ENCODE data around the gene ZFP28. TPM values are rescaled to one million over a fixed set of nuclear protein-coding genes. Genes with fewer than 3 reads are reported as not detected.

Gene ZFP28
- total RNA-seq, 2 donors from 2014 or later = 3.8 to 5.0 TPM

GRCh38 chr19:56573914-56574313 is 35.2 kb downstream of the ZFP28 start:
- peaks cover 58 to 59% of the 10 kb centered on the region in 2 donors for H3K9me3 Mint-ChIP-seq
- ATAC-seq = no peak

GRCh38 chr19:56577719-56578602 is 39.2 kb downstream of the ZFP28 start:
- DNase-seq (ENCODE audit: low spot score in 2 of 2) (no peak), ATAC-seq (no peak)
- Mint-ChIP-seq H3K27ac (no peak overlapping the region), H3K36me3 (peaks cover 81 to 84% of the 10 kb centered on the region in 2 donors), H3K9me3 (peaks cover 59 to 65% of the 10 kb centered on the region in 2 donors)

More at GRCh38 chr19:56573914-56574313, 35.2 kb downstream of the ZFP28 start:
- Mint-ChIP-seq H3K27ac (no peak overlapping the region), H3K36me3 (peaks cover 85 to 90% of the 10 kb centered on the region in 2 donors)
- no peak for DNase-seq (ENCODE audit: low spot score in 2 of 2)

- H3K27ac Mint-ChIP-seq = peak overlapping the region; percentile 44 to 82
- peaks cover 34 to 58% of the 10 kb centered on the region in 2 donors for H3K36me3 Mint-ChIP-seq
- peaks cover 16 to 48% of the 10 kb centered on the region in 2 donors for H3K9me3 Mint-ChIP-seq
- DNase-seq (ENCODE audit: low spot score in 2 of 2) = no peak
- ATAC-seq = no peak
Observed at GRCh38 chr19:56594446-56594782, 55.7 kb downstream of the ZFP28 start.

GRCh38 chr19:56594783-56595547 is 56.2 kb downstream of the ZFP28 start, which contains the start of gene ZNF71:
ZNF71 (plus strand) TSS chr19:56595302; CDS start chr19:56601559, 6,257 bp downstream.
- DNase-seq (ENCODE audit: low spot score in 2 of 2) = peak; percentile 84 to 86
- peaks cover 16 to 48% of the 10 kb centered on the region in 2 donors for H3K9me3 Mint-ChIP-seq
- ATAC-seq = peak; percentile 92 to 95
- peaks cover 34 to 59% of the 10 kb centered on the region in 2 donors for H3K36me3 Mint-ChIP-seq
- peak within 1 kb of the TSS; percentile 82 to 95 for H3K27ac Mint-ChIP-seq

- Mint-ChIP-seq H3K9me3 (peaks cover 13 to 46% of the 10 kb centered on the region in 2 donors), H3K27ac (peak overlapping the region; percentile 82 to 95), H3K36me3 (peaks cover 36 to 57% of the 10 kb centered on the region in 2 donors)
- DNase-seq (ENCODE audit: low spot score in 2 of 2) (no peak), ATAC-seq (peak; percentile 55 to 59)
Observed at GRCh38 chr19:56595548-56595899, 56.8 kb downstream of the ZFP28 start.

- Mint-ChIP-seq H3K36me3 (peaks cover 48 to 66% of the 10 kb centered on the region in 2 donors), H3K27ac (peak overlapping the region in 1 of 2 donors; percentile 82), H3K9me3 (peaks cover 18 to 51% of the 10 kb centered on the region in 2 donors)
- no peak for ATAC-seq
- no peak for DNase-seq (ENCODE audit: low spot score in 2 of 2)
Observed at GRCh38 chr19:56596676-56597075, 57.9 kb downstream of the ZFP28 start.

- H3K36me3 Mint-ChIP-seq = peaks cover 53 to 74% of the 10 kb centered on the region in 2 donors
- H3K27ac Mint-ChIP-seq = no peak overlapping the region
- no peak for ATAC-seq
- H3K9me3 Mint-ChIP-seq = peaks cover 23 to 44% of the 10 kb centered on the region in 2 donors
- no peak for DNase-seq (ENCODE audit: low spot score in 2 of 2)
Observed at GRCh38 chr19:56597696-56598095, 58.9 kb downstream of the ZFP28 start.

- DNase-seq (ENCODE audit: low spot score in 2 of 2) = no peak
- peaks cover 63 to 88% of the 10 kb centered on the region in 2 donors for H3K36me3 Mint-ChIP-seq
Observed at GRCh38 chr19:56601375-56601774, 62.6 kb downstream of the ZFP28 start.

GRCh38 chr19:56603829-56604228 is 65.1 kb downstream of the ZFP28 start:
- DNase-seq (ENCODE audit: low spot score in 2 of 2) (no peak), ATAC-seq (no peak)
- peaks cover 72 to 88% of the 10 kb centered on the region in 2 donors for H3K36me3 Mint-ChIP-seq
- no peak overlapping the region for H3K27ac Mint-ChIP-seq
- peaks cover 39 to 46% of the 10 kb centered on the region in 2 donors for H3K9me3 Mint-ChIP-seq

More at GRCh38 chr19:56601375-56601774, 62.6 kb downstream of the ZFP28 start:
- ATAC-seq = no peak
- H3K27ac Mint-ChIP-seq = no peak overlapping the region
- peaks cover 39 to 41% of the 10 kb centered on the region in 2 donors for H3K9me3 Mint-ChIP-seq

Other genes starting within 250 kb of the ZFP28 start
- gene ZSCAN5A, start 224.1 kb upstream of the ZFP28 start, total RNA-seq = 10 to 100 TPM in 1 of 2 donors, 1 to 10 TPM in 1; 4.1 to 13.3 TPM
- 1 to 10 TPM in 1 of 2 donors, under 1 TPM in 1; 0.84 to 3.5 TPM for gene ZNF582, start 145.4 kb upstream of the ZFP28 start, total RNA-seq
- 1 to 10 TPM in 1 of 2 donors, under 1 TPM in 1; 0.88 to 1.6 TPM for gene ZNF583, start 134.6 kb upstream of the ZFP28 start, total RNA-seq
- gene ZNF667, start 61.6 kb upstream of the ZFP28 start, total RNA-seq = 1 to 10 TPM; 1.3 to 2.7 TPM
- 1 to 10 TPM in 1 of 2 donors, under 1 TPM in 1; 0.39 to 1.1 TPM for gene ZNF471, start 31.1 kb upstream of the ZFP28 start, total RNA-seq
- 1 to 10 TPM; 4.4 to 6.3 TPM for gene ZNF470, start 28.5 kb downstream of the ZFP28 start, total RNA-seq
- gene ZNF71, start 56.4 kb downstream of the ZFP28 start, total RNA-seq = 1 to 10 TPM; 4.4 to 4.7 TPM
- gene SMIM17, start 104.2 kb downstream of the ZFP28 start, total RNA-seq = under 1 TPM; 0.30 to 0.31 TPM
- gene ZNF835, start 132.8 kb downstream of the ZFP28 start, total RNA-seq = 1 to 10 TPM; 1.7 to 2.2 TPM

All from activated naive CD4-positive, alpha-beta T cell treated with anti-CD3 and anti-CD28 coated beads, Interleukin-2, amount 50 U/mL, for 72 hours (primary cell).